ENCODE measurements around the gene FHOD3.

- no peak for TF ChIP-seq CTCF (IDR thresholded peaks at IDR 0.05)
- no peak for TF ChIP-seq EP300 (IDR thresholded peaks at IDR 0.05)
- no peak for TF ChIP-seq POLR2A (IDR thresholded peaks at IDR 0.05; ENCODE audit: low read depth)
These were observed 31.4 kb downstream of the FHOD3 start for GRCh38 chr18:36328916-36329315.

Data from esophagus muscularis mucosa (tissue), 4 donors.